ENCODE data around the gene GPX7.

Gene GPX7

DNA sequence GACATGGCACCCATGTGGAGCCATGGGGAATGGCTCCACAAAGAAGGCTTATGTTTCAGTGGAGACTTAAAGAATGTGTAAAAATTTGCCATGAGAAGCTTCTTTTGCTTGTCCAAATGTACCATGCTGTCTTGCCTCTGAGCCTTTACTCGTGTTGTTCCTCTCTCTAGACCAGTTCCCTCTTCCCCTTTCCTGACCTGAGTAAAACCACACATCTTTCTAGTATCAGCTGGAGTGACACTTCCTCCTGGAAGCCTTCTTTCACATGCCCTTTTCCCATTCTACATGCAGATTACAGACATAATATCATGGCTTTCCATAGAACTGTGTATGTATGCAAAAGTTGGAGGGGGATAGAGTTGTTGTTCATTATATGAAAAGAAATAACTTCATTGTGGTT, 13.6 kb upstream of the GPX7 start:
- DNase-seq = no peak

DNA sequence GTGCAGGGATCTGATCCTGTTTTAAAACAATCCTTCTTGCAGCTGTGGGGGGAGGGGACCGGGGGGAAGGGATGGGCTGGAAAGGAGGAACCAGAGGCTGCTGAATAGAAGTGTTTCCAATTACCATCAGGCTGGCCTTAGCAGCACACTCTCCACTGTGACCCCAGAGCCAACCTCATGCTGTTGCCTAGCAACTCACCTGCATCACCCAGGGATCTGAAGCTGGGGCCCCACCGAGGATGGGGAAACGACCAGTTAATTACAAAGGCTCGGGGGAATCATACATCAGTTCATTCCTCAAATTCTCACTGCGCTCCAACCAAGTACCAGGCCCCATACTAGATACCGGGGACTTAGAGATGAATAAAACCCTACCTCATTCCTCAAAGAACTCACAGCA, 11.9 kb upstream of the GPX7 start:
- DNase-seq = peak; percentile 42

DNA sequence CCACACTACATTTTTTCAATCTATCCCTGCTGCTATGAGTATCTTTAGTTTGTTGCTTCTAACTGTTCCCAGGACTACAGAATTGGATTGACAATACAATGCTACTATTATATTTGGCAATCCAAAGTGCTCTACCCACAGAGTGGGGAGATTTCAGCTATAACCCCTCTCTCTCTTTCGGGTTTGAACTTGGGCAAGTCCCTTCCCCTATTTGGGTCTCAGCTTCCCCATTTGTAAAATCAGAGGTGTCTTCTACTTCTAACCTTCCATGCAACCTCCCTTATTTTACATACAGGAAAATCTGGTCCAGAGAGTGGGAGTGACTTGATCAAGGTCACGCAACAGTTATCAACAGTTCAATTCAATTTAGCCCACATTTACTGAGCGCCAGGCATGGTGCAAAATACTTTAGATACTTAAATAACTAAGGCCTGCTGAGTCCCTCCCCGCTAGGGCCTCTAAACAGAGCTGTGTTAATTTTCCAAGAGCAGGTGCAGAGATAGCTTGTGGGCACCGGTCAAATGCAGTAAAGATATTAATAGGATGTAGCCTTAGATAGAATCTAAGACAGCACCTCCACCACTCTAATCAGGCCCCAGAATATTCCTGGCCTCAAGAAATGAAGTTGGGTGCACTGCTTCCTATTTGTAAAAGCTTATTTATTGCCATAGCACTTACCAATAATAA, 9.4 kb upstream of the GPX7 start:
- no peak for DNase-seq

DNA sequence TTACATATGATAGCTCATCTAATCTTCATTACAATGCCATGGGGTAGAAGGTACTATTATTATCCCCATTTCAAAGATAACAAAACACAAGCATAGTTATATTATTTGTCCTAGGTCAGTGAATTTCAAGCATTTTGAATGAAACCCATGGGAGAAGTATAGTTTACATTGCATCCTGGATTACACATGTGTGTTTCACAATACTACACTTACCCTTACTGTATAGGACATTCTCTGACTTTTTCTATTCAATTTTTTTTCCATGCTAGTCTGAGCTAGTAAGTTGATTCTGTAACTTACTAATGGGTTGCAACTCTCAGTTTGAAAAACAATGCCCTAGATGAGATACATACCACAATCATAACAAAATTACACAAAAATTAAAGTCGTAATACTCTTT, 8.7 kb upstream of the GPX7 start:
- DNase-seq = no peak

DNA sequence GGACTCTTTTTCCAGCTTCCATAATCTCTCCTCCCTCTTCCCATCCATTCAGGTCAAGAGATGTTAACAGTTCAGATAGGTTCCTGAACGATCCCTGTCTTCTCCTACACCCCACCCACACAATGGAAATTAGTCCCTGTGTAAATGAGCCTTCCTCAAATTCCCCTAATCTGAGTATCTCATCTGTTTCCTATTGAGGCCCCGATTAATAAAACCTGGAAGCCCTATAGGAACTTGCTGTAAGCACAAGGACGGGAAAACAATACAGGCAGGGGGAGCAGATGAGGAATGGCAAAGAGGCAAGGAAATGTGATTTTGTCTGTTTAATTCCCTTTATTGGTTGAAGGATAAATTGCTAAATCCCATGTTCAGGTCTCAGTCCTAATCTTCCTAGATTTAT, 7.1 kb upstream of the GPX7 start:
- DNase-seq = no peak

DNA sequence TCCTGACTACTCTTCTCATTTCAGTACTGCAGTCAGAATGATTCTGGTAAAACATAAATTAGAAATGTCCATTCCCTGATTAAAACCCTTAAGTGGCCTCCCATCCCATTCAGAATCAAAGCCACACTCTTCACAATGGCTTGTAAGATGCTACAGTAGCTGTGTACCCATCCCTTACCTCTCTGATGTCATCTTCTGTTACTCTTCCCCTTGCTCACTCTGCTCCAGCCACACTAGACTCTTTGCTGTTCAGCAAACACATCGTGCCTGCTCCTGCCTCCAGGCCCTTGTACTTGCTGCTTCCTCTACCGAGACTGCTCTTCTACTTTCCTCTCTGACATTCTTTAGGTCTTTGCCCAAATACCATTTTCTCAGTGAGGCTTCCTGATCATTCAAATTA, 4.3 kb upstream of the GPX7 start:
- DNase-seq = no peak

DNA sequence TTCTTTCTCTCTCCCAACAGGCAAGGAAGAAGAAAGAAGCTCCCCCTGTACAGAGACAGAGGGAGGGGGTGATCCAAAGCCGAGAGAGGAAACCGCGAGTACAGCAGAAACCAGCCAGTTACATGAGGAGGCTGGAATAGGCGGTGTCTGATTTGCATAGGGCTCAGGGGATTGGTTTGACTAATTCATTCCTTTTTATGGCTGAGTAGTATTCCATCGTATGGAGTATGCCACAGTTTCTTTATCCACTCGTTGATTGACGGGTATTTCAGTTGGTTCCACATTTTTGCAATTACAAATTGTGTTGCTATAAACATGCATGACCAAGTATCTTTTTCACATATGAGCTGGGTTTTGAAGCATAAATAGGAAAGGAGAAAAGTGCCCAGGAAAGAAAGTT, 3.4 kb upstream of the GPX7 start:
- no peak for DNase-seq

DNA sequence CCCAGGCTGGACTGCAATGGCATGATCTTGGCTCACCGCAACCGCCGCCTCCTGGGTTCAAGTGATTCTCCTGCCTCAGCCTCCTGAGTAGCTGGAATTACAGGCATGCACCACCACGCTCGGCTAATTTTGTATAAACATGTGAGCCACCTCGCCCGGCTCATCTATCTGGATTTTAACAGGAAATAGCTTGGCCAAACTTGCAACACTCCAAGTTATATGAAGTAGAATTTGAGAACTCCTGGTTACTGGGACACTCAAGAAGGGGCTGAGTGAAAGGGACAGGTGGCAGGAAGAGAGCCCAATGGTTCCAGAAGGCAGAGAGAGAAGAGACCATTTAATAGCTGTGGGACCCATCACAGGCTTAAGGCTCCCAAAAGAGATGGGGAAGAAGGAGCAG, 2.9 kb upstream of the GPX7 start:
- DNase-seq = no peak

DNA sequence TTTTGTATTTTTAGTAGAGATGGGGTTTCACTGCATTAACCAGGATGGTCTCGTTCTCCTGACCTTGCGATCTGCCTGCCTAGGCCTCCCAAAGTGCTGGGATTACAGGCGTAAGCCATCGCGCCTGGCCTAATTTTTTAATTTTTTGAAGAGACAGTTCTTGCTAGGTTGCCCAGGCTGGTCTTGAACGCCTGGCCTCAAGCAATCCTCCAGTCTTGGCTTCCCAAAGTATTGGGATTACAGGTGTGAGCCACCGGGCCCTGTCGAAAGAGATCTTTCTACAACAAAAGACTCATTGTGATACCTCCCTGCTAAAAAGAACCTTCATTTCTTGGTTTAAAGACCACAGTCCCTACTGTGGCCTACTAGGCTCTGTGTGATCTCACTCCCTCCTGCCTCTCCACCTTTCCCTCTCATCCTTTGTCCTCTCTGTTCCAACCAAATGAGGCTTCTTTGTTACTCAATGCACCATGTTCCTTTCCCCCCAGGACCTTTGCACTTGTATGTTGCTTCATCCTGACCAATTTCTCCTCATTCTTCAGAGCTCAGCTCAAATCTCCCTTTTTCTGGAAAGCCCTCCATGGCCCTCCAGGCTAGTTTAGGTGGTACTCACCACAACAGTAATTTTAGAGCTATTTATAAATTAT, 1.5 kb upstream of the GPX7 start:
- DNase-seq = no peak

DNA sequence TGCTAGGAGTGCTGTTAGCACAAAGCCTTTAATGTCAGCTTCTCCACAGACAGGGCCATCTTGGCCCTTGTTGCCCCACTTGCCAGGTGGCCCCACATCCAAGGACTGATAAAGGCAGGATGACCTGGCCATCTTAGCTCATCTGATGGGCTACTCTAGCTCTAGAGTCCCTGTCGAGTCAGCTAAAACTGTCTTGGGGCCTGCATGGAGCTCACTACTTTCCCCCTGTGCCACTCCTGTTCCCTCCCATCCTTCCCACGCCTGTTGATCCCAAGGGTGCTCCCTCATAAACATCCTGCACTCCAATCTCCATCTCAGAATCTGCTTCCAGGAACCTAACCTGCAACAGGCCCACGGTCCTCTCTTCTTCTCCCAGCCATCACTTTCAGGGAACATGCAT, 652 bp upstream of the GPX7 start:
- no peak for DNase-seq

DNA sequence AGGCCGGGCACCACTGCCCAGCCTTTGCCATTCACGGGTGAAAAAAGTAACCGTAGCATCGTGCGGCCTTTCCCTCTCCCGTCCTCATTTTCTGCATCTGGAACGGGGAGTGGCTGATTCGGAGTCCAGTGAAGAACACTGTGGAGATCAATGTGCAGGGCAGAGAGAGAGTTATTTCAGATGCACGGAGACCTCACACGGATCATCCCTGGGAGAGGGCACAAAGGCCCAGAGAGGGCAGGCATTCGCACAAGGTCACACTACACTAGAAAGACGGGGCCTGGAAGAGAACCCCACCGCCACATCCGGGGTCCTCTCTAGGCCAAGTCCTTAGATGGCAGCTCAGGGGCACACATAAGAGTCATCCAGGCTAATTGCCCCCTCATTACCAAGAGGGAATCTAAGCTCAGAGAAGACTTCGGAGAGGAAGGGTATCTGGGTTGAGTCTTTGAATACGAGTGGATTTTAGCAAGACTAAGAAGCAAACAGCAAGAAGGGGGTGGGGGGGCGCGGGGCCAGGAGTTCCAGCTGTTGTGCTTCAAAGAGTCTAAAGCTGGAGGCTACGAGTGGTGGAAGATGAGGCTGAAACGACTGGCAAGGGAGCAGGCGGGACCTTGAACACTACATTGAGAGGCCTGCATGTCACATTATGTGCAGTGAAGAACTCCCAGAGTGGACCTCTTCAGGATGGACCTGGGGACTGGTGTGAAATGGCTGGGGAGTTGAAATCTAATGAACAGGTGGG, 857 bp downstream of the GPX7 start:
- DNase-seq = peak; percentile 39

DNA sequence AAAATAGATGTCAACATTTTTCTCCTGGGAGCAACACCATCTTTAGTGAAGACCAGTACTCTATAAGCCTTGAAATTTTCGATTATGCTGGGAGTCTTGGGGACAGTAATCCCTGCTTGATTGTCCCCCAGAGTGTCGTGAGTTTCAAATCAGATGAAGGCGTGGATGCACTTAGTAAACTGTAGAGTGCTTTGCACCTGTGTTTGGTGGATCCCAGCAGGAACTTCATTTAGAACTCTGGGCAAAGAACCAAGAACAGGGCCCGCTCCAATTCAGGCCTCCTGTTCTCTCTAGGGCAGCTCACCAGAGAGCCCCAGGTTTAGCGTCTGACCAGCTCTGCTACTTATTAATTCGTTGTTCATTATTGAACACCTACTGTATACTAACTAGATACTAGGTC, 1.5 kb downstream of the GPX7 start:
- no peak for DNase-seq

DNA sequence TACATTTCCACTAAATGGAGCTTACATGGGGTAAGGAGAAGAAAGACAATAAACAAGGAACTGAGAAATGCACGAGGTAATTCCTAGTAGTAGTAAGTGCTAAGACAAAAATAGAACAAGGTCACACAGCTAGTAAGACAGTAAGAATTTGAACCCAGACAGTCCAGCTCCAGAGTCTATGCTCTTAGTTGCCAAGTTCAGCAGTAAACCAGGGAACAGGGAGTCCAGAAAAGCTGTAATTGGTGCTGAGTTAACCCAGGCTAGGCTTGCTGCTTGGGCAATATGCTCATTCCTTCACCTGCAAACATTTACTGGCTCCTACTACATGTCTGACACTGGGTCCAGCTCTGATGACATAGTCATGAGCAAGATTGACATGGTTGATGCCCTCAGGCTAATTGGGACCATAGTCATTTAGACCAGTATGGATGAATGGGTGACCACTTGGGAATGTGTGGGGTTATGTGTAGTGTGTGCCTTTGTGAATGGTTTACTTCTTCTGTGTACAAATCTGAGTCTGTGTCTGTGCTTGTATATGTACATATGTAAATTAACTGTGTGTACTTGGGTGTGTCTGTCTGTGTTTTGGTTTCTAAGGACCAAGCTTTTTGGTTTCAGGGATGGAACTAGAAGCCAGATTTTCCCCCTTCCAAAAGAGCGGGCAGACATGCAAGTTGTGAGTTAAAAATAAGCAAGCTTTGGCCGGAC, 2.0 kb downstream of the GPX7 start:
- DNase-seq = no peak

DNA sequence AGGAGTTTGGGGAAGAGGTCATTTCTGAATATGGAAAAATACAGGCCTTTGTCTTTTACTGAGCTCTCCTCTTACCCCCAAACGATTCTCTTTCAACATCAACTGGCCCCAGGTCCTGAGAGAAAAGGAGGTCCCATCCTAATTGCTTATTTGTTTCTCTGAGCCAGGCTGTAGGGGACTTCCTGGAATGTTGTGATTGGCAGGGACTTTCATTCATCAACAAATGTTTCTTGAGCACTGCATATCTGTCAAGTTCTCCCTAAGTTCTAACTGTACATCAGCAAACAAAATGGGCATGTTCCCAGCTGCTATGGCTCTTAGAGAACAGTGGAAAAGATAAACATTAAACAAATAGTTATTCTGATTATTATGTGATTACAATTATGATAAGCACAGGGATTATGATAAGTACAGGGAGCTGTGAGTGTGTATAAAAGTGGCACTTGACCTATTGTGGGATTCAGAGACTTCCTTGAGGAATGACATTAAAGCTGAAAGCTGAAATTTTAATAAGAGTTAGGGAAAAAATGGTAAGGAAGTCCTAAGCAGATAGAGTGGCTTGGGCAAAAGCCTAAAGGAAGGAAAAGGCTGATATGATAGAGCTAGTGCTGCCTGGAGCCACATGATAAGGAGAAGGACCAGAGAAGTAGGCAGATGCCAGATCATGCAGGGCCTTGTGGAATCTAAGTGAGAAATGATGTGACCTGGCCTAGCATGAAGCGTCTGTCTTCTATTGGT, 11.6 kb downstream of the GPX7 start:
- no peak for DNase-seq

DNA sequence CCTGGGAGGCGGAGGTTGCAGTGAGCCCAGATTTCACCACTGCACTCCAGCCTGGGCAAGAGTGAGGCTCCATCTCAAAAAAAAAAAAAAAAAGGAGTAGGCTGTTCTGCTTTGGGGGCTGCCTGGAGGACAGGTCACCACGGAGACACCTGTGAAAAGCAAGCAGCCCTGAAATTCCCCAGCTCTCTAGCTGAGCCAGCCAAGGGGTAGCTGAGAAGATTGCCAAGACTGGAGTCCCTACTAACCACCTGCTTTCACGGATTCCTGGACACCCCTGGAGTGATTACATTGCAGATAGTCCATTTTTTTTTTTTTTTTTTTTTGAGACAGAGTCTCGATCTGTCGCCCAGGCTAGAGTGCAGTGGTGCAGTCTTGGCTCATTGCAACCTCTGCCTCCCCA, 12.5 kb downstream of the GPX7 start:
- no peak for DNase-seq

DNA sequence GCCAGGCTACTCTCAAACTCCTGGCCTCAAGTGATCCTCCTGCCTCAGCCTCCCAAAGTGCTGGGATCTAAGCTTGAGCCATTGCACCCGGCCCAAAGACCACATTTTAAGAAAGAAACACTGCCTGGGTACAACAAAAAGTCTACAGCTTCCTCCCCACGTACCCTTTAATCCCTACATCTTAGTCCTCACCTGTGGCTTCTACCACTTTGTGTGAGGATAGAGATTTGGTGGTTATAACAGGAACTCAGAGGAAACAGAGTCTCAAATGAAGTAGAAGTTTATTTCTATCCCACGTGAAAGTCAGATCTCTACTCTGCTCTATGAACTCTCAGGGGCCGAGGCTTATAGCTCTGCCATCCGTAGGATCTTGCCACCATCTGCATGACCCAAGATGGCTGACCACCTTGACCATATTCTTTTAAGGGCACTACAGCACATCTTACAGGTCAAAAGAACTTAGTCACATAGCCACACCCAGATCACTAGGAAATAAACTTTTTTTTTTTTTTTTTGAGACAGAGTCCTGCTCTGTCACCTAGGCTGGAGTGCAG, 13.4 kb downstream of the GPX7 start:
- DNase-seq = no peak

DNA sequence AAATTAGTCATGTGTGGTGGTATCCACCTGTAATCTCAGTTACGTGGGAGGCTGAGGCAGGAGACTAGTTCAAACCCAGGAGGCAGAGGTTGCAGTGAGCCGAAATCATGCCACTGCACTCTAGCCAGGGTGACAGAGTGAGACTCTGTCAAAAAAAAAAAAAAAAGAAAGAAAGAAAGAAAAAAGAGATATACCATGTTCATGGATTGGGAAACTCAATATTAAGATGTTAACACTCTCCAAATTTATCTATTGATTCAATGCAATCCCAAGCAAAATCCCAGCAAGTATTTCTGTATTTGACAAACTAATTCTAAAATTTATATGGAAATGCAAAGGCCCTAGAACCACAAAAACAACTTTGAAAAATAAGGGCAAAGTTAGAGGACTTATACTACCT, 19.8 kb downstream of the GPX7 start:
- no peak for DNase-seq

DNA sequence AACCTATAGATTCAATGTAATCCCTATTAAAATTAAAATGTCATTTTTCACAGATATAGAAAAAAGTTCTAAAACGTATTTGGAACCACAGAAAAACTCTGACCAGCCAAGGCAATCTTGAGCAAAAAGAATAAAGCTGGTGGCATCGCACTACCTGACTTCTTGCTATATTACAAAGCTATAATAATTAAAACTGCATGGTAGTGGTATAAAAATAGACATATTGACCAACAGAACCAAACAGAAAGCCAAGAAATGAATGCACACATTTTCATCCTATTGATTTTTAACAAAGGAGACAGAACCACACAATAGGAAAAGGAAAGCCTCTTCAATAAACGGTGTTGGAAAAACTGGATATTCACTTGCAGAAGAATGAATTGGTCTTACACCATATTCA, 21.6 kb downstream of the GPX7 start:
- DNase-seq = no peak

DNA sequence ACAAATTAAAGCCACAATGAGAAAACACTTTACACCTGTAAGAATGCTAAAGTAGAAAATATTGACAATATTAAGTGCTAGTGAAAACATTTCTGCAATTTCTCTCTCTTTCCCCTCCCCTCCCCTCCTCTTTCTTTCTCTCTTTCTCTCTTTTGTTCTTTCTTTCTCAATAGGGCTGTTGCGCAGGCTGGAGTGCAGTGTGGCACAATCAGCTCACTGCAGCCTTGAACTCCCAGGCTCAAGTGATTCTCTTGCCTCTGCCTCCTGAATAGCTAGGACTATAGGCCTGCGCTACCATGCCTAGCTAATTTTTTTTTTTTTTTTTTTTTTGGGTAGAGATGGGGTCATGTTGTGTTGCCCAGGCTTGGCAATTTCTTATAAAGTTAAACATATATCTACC, 24.9 kb downstream of the GPX7 start:
- no peak for DNase-seq

DNA sequence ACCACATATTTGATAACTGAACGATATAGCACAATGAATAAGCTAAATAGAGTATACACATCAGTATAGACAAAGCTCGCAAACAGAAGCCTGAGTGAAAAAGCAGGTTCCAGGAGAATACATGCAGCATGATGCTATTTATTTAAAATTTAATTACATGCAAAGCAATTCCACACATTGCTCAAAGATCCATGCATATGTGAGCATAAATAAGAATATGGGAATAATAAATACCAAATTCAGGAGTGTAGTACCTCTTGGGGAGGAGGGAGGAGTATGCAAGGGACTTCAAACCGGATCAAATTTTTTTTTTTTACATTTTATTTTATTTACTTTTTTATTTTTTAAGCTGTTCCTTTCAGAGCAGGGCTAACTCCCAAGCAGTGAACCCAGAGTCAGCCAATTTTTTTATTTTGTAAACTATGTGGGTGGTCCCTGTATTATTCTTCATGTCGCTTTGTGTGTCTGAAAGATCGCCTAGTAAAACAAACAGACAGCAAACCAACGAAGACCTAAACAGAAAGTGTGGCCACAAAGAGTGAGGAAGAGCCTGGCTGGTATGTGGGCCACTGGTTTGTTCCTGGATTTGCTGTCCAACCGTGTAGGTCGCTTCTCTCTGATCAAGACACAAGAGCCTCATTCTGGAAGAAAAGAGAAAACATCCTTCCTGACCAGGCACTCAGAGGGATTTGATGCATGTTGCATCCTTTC, 26.6 kb downstream of the GPX7 start:
- DNase-seq = no peak

DNA sequence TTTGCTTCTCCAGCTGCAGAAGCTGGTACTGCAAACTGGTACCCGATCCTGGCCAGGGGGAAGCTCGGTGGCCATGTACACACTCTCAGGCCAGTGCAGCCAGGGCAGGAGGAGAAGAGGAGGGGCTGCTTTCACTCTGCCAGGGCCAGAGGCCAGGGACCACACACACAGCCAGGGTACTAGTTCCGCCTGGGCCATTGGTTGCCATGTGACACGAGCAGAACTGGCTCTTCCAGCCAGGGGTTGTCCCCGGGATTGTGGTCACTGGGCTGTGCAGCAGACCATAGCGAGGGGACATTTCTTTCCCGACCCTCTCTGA, 27.1 kb downstream of the GPX7 start:
- DNase-seq = no peak

DNA sequence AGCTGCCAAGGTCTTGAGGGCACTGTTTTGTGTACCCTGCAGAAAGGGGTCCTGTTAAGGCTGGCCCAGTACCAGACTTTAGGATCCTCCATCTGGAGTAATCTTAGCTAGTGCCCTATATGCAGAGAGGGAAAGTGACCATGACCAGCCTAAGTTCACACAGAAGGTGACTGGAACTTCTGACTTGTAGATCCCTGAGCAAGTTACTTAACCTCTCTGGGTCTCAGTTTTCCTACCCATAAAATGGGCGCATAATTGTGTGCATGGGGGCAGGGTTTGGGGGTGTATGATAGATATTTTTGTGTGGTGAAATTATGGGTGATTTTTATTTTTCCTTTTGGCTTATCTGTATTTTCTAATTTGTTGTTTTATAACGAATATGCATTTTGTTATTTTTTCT, 27.5 kb downstream of the GPX7 start:
- DNase-seq = no peak

All from left hindlimb (tissue), 1 donor.